Measurements from ENCODE around the gene P3H2.

P3H2 gene

DNA sequence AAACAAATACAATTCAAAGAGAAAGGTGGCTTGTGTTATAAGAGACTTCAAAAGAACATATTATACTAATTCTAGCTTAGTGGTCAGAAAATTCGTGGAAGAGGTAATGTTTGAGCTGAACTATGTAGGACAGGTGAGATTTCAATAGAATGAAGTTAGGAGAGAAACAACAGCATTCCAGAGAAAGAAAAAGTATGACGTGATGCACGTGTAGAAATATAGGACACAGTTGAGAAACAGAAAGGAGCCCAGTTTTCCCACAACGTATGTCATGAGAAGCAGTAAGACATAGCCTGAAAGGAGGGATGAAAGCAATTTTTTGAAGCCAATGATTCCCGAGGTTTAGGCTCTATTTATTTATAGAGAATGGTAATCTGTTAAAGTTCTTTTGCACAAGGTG is 18.7 kb upstream of the P3H2 start:
- H3K9me3 Mint-ChIP-seq: no peaks in the 10 kb centered on the region
- H3K27me3 Mint-ChIP-seq: peaks cover 21% of the 10 kb centered on the region
- H3K36me3 Mint-ChIP-seq (ENCODE audit: low read depth): no peaks in the 10 kb centered on the region
- no peak overlapping the region for H3K4me3 Mint-ChIP-seq
- H3K27ac Mint-ChIP-seq: no peak overlapping the region
- H3K4me1 Mint-ChIP-seq (ENCODE audit: low read depth): no peaks in the 10 kb centered on the region

DNA sequence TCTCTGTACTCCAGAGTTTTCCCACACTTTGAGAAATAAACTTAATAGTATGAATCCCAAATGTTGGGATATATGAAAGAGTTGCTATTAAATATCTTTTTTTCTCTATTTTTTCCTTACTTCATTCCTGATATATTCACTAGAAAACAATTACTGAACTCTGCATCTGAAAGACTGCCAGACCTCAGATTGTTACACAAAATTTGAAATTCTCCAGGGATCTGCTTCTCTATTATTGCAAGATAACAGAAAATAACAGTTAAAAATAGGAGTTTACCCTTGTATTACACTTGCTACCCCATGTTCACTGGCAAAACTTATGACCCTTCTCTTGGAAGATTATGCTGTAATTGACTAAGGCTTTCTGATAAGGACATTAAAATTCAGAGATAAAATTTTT is 11.7 kb upstream of the P3H2 start:
- Mint-ChIP-seq H3K9me3 (no peaks in the 10 kb centered on the region), H3K4me1 (ENCODE audit: low read depth) (no peaks in the 10 kb centered on the region), H3K36me3 (ENCODE audit: low read depth) (no peaks in the 10 kb centered on the region), H3K27me3 (peaks cover 40% of the 10 kb centered on the region), H3K27ac (no peak overlapping the region), H3K4me3 (no peak overlapping the region)

DNA sequence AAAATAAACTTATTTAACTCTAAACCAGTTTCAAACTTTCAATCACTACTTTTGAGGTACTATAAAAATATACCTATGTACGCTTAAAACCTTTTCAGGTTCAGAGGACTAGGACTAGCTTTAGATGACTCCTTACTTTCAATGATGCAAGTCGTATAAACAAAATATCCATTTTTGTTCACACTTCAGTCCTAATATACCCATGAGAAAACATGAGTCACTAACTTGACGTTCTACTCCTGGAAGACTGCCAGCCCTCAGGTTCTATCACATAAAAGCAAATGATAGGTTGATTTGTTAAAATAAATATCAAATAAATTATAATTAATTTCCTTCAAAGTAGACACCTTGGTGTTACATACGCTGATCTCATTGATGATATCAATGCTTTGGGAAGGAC is 10.6 kb upstream of the P3H2 start:
- Mint-ChIP-seq H3K27me3 (peaks cover 40% of the 10 kb centered on the region), H3K27ac (no peak overlapping the region), H3K36me3 (ENCODE audit: low read depth) (no peaks in the 10 kb centered on the region), H3K4me1 (ENCODE audit: low read depth) (no peaks in the 10 kb centered on the region), H3K9me3 (no peaks in the 10 kb centered on the region), H3K4me3 (no peak overlapping the region)

DNA sequence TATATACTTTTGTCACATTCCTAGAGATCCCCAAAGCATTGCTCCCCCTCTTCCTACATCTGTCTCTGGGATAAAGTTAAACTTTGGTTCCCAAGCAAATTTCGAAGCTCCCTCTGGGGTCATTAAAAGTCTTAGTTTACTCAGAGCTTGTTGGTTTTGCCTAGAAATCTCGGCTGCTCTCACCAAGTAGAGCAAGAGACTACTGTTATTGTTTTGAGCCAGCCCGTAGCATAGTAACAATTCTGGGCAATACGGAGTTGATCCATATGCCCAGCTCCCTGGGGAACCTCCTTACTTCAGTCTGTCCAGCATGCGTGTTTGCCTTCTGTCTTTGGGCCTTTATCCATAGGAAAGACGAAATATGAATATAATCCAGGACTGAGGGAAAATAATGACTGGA is 10.0 kb upstream of the P3H2 start:
- H3K4me3 Mint-ChIP-seq: no peak overlapping the region
- no peak overlapping the region for H3K27ac Mint-ChIP-seq
- no peaks in the 10 kb centered on the region for H3K9me3 Mint-ChIP-seq
- no peaks in the 10 kb centered on the region for H3K36me3 Mint-ChIP-seq (ENCODE audit: low read depth)
- H3K4me1 Mint-ChIP-seq (ENCODE audit: low read depth): no peaks in the 10 kb centered on the region
- H3K27me3 Mint-ChIP-seq: peaks cover 40% of the 10 kb centered on the region

DNA sequence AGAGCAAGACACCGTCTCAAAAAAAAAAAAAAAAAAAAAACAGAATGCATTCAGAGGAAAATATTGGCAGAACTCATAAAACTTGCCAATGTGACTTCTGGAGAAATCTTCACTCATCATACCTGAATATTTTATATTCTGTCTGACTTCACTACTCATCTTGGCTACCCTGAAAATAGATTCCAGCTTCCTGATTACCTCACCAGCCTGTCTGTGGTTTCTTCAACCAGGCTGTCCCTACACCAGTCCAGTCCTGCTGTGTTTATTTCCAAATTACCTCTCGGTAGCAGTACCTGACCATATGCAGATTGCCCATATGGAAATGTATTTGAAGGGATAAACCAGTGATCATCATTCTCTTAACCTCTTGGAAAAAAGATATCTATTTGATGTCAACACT is 9.3 kb upstream of the P3H2 start:
- Mint-ChIP-seq H3K27me3 (peaks cover 40% of the 10 kb centered on the region), H3K9me3 (no peaks in the 10 kb centered on the region), H3K27ac (no peak overlapping the region), H3K36me3 (ENCODE audit: low read depth) (no peaks in the 10 kb centered on the region), H3K4me1 (ENCODE audit: low read depth) (no peaks in the 10 kb centered on the region), H3K4me3 (no peak overlapping the region)

DNA sequence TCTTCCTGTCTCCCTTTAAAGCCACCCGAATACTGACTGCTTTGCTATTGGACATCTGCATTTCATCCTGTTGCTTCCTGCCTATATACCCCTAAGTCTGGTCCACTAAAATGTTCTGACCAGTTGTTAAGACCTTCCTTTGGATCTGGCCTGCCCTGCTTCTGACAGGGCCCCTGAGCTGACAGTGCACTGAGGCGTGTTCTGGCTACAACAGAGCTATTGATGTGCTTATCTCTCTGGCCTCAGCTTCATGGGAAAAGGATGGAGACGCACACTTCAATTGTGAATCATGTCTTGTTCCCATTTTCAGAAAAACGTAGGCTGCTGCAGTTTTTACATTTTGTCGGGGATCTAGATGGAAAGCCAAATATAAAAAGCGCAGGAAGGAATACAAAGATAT is 7.1 kb upstream of the P3H2 start:
- Mint-ChIP-seq H3K9me3 (no peaks in the 10 kb centered on the region), H3K4me1 (ENCODE audit: low read depth) (no peaks in the 10 kb centered on the region), H3K27ac (no peak overlapping the region), H3K36me3 (ENCODE audit: low read depth) (no peaks in the 10 kb centered on the region), H3K27me3 (peaks cover 29% of the 10 kb centered on the region), H3K4me3 (no peak overlapping the region)

DNA sequence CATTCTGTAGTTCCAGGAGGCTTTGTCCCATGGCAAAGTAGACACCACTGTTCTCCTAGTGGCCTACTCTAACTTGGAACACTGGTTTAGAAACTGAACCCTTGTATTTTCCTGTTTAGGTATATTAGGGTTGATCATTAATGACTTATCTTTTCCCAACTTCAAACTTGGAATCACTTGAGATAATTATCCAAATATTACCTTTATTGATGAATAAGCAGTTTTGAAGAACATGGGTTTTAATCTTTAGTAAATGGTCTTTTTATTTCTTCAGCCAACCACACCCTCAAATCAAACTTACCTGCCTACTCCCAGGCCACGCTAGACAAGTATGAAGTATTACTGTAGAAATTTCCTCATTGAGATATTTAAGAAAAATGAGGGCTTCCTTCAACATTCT is 6.5 kb upstream of the P3H2 start:
- Mint-ChIP-seq H3K36me3 (ENCODE audit: low read depth) (no peaks in the 10 kb centered on the region), H3K4me3 (no peak overlapping the region), H3K9me3 (no peaks in the 10 kb centered on the region), H3K27me3 (peaks cover 30% of the 10 kb centered on the region), H3K4me1 (ENCODE audit: low read depth) (no peaks in the 10 kb centered on the region), H3K27ac (no peak overlapping the region)

DNA sequence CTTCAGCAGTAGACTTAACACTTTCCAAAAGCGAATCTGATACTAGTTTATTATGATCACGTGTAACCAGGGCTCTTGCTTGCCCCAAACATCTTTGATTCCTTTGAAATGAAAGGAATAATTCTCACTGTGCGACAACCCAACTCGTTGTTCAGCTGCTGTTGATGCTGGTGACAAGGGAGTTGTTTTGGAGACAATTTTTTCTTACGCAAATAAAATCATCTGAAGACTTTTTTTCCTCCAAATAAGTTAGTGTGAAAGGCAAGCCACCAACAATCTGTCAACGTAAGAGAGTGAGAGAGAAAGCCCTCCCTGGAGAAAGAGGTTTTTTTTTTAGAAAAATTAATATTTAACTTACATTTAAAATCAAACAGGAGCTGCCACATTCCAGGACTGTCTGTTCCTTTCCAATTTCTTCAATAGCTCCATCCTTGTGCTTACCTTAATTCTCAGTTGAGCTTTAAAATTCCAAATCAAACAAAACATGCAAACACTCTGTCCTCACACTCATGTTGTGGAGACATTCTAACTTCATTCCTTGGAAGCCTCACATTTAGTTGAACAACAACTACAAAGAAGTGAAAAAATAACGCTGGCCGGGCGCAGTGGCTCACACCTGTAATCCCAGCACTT is 4.9 kb upstream of the P3H2 start:
- H3K4me1 Mint-ChIP-seq (ENCODE audit: low read depth): peaks cover 3% of the 10 kb centered on the region

DNA sequence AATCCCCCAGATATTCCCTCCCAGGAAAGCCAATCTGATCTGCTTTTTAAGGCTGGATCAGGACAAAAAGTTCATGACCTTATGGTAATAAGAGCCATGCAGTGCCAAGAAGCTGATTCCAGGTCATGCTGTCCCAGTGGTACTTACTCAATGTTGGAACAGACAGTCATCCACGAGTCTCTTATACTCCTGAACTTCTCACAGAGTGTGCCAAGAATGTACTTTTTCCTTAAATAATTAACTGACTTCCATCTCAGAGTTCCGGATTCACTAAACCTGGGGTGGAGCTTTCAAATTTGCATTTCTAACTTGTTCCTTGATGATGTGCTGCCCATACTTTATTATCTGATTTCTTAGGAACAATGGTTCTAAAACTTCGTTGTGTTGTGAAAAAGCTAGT is 3.4 kb upstream of the P3H2 start:
- peaks cover 10% of the 10 kb centered on the region for H3K4me1 Mint-ChIP-seq (ENCODE audit: low read depth)
- H3K9me3 Mint-ChIP-seq: no peaks in the 10 kb centered on the region
- H3K27me3 Mint-ChIP-seq: peaks cover 39% of the 10 kb centered on the region
- no peak overlapping the region for H3K27ac Mint-ChIP-seq
- no peaks in the 10 kb centered on the region for H3K36me3 Mint-ChIP-seq (ENCODE audit: low read depth)
- no peak overlapping the region for H3K4me3 Mint-ChIP-seq

More for the DNA sequence above, 4.9 kb upstream of the P3H2 start:
- Mint-ChIP-seq H3K36me3 (ENCODE audit: low read depth) (no peaks in the 10 kb centered on the region), H3K4me3 (no peak overlapping the region), H3K27me3 (peaks cover 32% of the 10 kb centered on the region), H3K9me3 (no peaks in the 10 kb centered on the region), H3K27ac (no peak overlapping the region)

DNA sequence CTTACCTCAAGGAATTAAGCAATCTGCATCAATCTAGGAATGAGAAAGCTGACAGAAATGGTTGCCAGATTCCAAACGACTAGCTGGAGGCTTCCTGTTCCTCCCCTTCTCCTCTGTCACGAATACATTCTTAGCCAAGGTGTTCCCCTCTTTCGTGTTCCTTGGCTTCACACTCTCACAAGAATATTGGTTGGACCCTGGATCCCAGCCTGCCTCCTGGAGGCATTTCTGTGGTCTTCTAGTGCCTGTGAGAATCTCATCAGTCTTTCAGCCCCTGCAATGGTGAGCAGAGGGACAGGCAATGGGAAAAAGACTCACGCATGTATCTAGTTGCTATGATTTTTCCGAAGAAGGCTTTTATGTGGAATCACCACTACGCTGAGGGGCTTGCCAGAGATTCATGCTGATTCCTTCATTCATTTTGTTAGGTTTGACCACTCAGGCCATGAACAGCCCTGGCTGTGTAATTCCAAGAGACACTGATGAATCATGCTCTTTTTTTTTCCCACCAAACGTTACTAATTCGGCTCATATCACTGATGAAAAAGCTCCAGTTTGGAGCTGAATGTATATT is 1.6 kb upstream of the P3H2 start:
- Mint-ChIP-seq H3K36me3 (ENCODE audit: low read depth) (no peaks in the 10 kb centered on the region), H3K4me1 (ENCODE audit: low read depth) (peaks cover 10% of the 10 kb centered on the region), H3K9me3 (no peaks in the 10 kb centered on the region), H3K27ac (no peak overlapping the region), H3K4me3 (no peak overlapping the region), H3K27me3 (peaks cover 51% of the 10 kb centered on the region)

DNA sequence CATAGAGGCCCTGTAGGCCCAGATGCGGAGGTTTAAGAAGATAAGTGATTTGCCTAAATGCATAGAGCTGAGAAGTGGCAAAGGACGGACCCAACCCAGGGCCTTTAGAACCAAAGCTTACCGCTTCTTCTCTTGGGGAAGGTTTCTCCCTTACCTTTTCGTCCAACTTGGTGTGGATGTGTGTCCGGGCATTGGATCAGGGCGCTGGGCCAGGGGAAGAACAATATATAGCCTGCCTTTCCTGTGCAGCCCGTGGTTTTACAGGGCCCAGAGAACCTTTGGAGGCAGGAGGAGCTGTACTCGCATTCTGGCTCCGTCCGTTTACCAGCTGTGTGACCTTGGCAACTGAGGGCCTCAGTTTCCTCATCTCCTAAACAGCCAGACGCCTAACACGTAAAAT is 686 bp upstream of the P3H2 start:
- H3K4me3 Mint-ChIP-seq: no peak overlapping the region
- peaks cover 60% of the 10 kb centered on the region for H3K27me3 Mint-ChIP-seq
- H3K36me3 Mint-ChIP-seq (ENCODE audit: low read depth): no peaks in the 10 kb centered on the region
- no peak overlapping the region for H3K27ac Mint-ChIP-seq
- peaks cover 10% of the 10 kb centered on the region for H3K4me1 Mint-ChIP-seq (ENCODE audit: low read depth)
- H3K9me3 Mint-ChIP-seq: no peaks in the 10 kb centered on the region

DNA sequence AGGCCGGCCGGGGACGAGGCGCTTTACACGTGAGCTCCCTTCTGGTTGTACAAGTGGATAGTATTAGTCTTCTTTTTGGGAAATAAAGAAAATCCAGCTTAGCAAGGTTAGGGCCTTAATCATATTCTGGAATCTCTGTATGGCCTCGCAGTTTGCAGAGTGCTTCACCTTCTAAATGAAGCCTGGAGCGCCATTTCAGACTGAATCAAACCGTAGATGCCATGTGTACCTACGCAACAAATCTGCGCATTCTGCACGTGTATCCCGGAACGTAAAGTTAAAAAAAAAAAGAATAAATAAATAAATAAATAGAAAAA is 322 bp upstream of the P3H2 start:
- Mint-ChIP-seq H3K36me3 (ENCODE audit: low read depth) (no peaks in the 10 kb centered on the region), H3K4me1 (ENCODE audit: low read depth) (peaks cover 10% of the 10 kb centered on the region), H3K4me3 (peak overlapping the region; percentile 39), H3K9me3 (no peaks in the 10 kb centered on the region), H3K27ac (no peak overlapping the region), H3K27me3 (peaks cover 64% of the 10 kb centered on the region)

DNA sequence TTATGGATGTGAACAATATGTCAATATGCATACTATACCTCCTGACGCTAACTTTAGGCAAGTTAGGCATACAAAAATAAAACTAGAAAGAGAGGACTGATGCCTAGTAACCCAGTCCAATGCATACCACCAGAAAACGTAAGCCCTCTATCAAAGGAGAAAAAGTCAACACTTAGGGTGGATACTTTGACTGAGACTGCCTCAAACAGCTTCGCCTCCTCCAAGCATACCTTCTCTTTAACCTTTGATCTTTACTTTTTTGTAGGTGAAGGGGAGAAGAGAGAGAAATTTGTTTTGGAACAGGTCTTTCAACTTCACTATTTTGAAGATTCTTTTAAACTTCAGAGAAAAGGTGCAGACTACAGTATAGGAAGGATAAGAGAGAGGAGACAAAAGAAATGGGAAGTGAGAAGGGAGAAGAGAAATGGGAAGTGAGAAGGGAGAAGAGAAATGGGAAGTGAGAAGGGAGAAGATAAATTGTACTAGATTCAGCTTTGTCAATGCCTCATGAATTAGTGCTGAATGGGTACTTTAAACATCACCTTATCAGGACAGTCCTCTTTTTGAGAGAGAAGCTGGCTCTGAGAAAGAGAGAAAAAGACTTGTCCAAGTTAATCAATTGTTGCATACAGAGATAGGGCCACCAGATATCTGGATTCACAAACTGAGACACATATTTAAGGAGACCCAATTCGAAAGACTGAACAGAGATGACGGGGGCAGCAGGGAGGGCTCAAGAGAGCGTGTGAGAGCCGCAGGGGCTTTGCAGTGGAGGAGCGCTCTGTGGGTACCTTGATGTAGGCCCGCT is 1.0 kb downstream of the P3H2 start:
- Mint-ChIP-seq H3K36me3 (ENCODE audit: low read depth) (no peaks in the 10 kb centered on the region), H3K27ac (no peak overlapping the region), H3K4me1 (ENCODE audit: low read depth) (peaks cover 10% of the 10 kb centered on the region), H3K4me3 (peak overlapping the region; percentile 77), H3K27me3 (peaks cover 66% of the 10 kb centered on the region), H3K9me3 (no peaks in the 10 kb centered on the region)

DNA sequence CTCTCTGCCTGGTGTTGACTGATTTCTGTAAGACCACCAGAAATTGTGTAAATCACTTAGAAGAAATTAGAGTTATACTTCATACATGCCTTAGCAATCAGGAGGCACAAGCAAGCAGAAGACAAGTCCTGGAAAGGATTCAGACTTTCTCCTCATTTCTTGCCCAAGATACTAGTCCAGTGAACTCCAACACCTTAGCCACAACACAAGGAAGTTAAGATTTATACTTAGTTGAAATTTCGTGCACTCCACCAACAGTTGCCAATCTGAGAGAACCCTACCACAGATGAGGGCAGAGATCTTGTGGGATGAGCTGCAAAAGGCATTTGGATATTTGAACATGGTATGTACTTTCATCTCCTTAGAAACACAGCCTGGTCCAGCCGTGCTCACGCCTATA is 2.3 kb downstream of the P3H2 start:
- peaks cover 2% of the 10 kb centered on the region for H3K9me3 Mint-ChIP-seq
- H3K4me3 Mint-ChIP-seq: no peak overlapping the region
- no peaks in the 10 kb centered on the region for H3K36me3 Mint-ChIP-seq (ENCODE audit: low read depth)
- peaks cover 62% of the 10 kb centered on the region for H3K27me3 Mint-ChIP-seq
- H3K4me1 Mint-ChIP-seq (ENCODE audit: low read depth): peaks cover 10% of the 10 kb centered on the region
- H3K27ac Mint-ChIP-seq: no peak overlapping the region

DNA sequence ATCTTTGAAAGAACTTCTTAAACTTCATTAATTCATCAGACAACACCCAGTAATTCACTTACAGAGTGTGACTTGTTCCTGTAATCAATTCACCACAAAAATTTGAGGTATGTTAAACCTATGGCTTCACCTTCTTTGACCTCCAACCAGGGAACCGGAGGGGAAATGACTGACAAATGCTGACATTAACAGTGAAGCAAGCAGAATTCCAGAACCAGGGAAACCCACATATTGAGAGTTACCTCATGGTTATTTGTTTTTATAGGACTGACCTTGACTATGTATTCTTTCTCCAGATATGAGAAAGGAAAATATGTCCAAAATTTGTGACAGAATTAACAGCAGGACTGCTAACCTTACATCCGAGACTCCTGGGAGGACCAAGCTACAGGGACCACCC is 2.7 kb downstream of the P3H2 start:
- H3K27me3 Mint-ChIP-seq: peaks cover 64% of the 10 kb centered on the region
- no peak overlapping the region for H3K4me3 Mint-ChIP-seq
- peaks cover 4% of the 10 kb centered on the region for H3K9me3 Mint-ChIP-seq
- H3K27ac Mint-ChIP-seq: no peak overlapping the region
- H3K4me1 Mint-ChIP-seq (ENCODE audit: low read depth): peaks cover 10% of the 10 kb centered on the region
- no peaks in the 10 kb centered on the region for H3K36me3 Mint-ChIP-seq (ENCODE audit: low read depth)
